ENCODE results near the gene HEATR3.
"Not testable (repeated sequence)": the region's sequence is repeated elsewhere in the genome, so short reads cannot be mapped to it uniquely, and the experiment has no call there.

Gene HEATR3

GRCh38 chr16:50121721-50122445 is 56.1 kb downstream of the HEATR3 start:
- no peak overlapping the region for H3K4me3 ChIP-seq (ENCODE audit: low read length)
- no peaks in the 10 kb centered on the region for H3K27me3 ChIP-seq (ENCODE audit: control insufficient read depth, insufficient read depth, low read length)
- H3K4me1 ChIP-seq (ENCODE audit: control insufficient read depth, insufficient read depth, low read length), result no peaks in the 10 kb centered on the region
- no peaks in the 10 kb centered on the region for H3K36me3 ChIP-seq (ENCODE audit: control insufficient read depth, insufficient read depth, low read length)
- H3K9me3 ChIP-seq (ENCODE audit: control insufficient read depth, low read length), result no peaks in the 10 kb centered on the region
- H3K9ac ChIP-seq (ENCODE audit: low read length), result no peak overlapping the region

- H3K4me1 ChIP-seq (ENCODE audit: control insufficient read depth, insufficient read depth, low read length), result no peaks in the 10 kb centered on the region
- no peak overlapping the region for H3K9ac ChIP-seq (ENCODE audit: low read length)
- H3K27me3 ChIP-seq (ENCODE audit: control insufficient read depth, insufficient read depth, low read length), result no peaks in the 10 kb centered on the region
- no peak overlapping the region for H3K4me3 ChIP-seq (ENCODE audit: low read length)
- H3K36me3 ChIP-seq (ENCODE audit: control insufficient read depth, insufficient read depth, low read length), result no peaks in the 10 kb centered on the region
- H3K9me3 ChIP-seq (ENCODE audit: control insufficient read depth, low read length), result no peaks in the 10 kb centered on the region
Measured at GRCh38 chr16:50123417-50123816, 57.6 kb downstream of the HEATR3 start.

- no peak overlapping the region for H3K9ac ChIP-seq (ENCODE audit: low read length)
- H3K9me3 ChIP-seq (ENCODE audit: control insufficient read depth, low read length), result no peaks in the 10 kb centered on the region
- no peaks in the 10 kb centered on the region for H3K4me1 ChIP-seq (ENCODE audit: control insufficient read depth, insufficient read depth, low read length)
- H3K27me3 ChIP-seq (ENCODE audit: control insufficient read depth, insufficient read depth, low read length), result no peaks in the 10 kb centered on the region
- no peak overlapping the region for H3K4me3 ChIP-seq (ENCODE audit: low read length)
- no peaks in the 10 kb centered on the region for H3K36me3 ChIP-seq (ENCODE audit: control insufficient read depth, insufficient read depth, low read length)
Measured at GRCh38 chr16:50124769-50125168, 59.0 kb downstream of the HEATR3 start.

GRCh38 chr16:50126183-50126582 is 60.4 kb downstream of the HEATR3 start:
- Histone ChIP-seq H3K9ac (ENCODE audit: low read length) (no peak overlapping the region), H3K27me3 (ENCODE audit: control insufficient read depth, insufficient read depth, low read length) (no peaks in the 10 kb centered on the region), H3K9me3 (ENCODE audit: control insufficient read depth, low read length) (no peaks in the 10 kb centered on the region)

GRCh38 chr16:50132571-50132970 is 66.8 kb downstream of the HEATR3 start:
- H3K4me3 ChIP-seq (ENCODE audit: low read length), result not testable (repeated sequence)
- peaks cover 18% of the 10 kb centered on the region for H3K4me1 ChIP-seq (ENCODE audit: control insufficient read depth, insufficient read depth, low read length)

More at GRCh38 chr16:50126183-50126582, 60.4 kb downstream of the HEATR3 start:
- Histone ChIP-seq H3K4me1 (ENCODE audit: control insufficient read depth, insufficient read depth, low read length) (no peaks in the 10 kb centered on the region), H3K36me3 (ENCODE audit: control insufficient read depth, insufficient read depth, low read length) (no peaks in the 10 kb centered on the region), H3K4me3 (ENCODE audit: low read length) (no peak overlapping the region)

GRCh38 chr16:50133214-50133613 is 67.4 kb downstream of the HEATR3 start:
- Histone ChIP-seq H3K4me3 (ENCODE audit: low read length) (no peak overlapping the region), H3K4me1 (ENCODE audit: control insufficient read depth, insufficient read depth, low read length) (peaks cover 20% of the 10 kb centered on the region), H3K9me3 (ENCODE audit: control insufficient read depth, low read length) (no peaks in the 10 kb centered on the region), H3K9ac (ENCODE audit: low read length) (no peak overlapping the region), H3K36me3 (ENCODE audit: control insufficient read depth, insufficient read depth, low read length) (no peaks in the 10 kb centered on the region), H3K27me3 (ENCODE audit: control insufficient read depth, insufficient read depth, low read length) (no peaks in the 10 kb centered on the region)

More at GRCh38 chr16:50132571-50132970, 66.8 kb downstream of the HEATR3 start:
- H3K9me3 ChIP-seq (ENCODE audit: control insufficient read depth, low read length); H3K27me3 ChIP-seq (ENCODE audit: control insufficient read depth, insufficient read depth, low read length); H3K36me3 ChIP-seq (ENCODE audit: control insufficient read depth, insufficient read depth, low read length); H3K9ac ChIP-seq (ENCODE audit: low read length): not testable (repeated sequence)

- H3K36me3 ChIP-seq (ENCODE audit: control insufficient read depth, insufficient read depth, low read length), result no peaks in the 10 kb centered on the region
- no peaks in the 10 kb centered on the region for H3K9me3 ChIP-seq (ENCODE audit: control insufficient read depth, low read length)
- peaks cover 20% of the 10 kb centered on the region for H3K4me1 ChIP-seq (ENCODE audit: control insufficient read depth, insufficient read depth, low read length)
- no peak overlapping the region for H3K4me3 ChIP-seq (ENCODE audit: low read length)
- no peaks in the 10 kb centered on the region for H3K27me3 ChIP-seq (ENCODE audit: control insufficient read depth, insufficient read depth, low read length)
- H3K9ac ChIP-seq (ENCODE audit: low read length), result no peak overlapping the region
Measured at GRCh38 chr16:50136399-50136798, 70.6 kb downstream of the HEATR3 start.

- Histone ChIP-seq H3K27me3 (ENCODE audit: control insufficient read depth, insufficient read depth, low read length) (no peaks in the 10 kb centered on the region), H3K4me3 (ENCODE audit: low read length) (no peak overlapping the region), H3K9ac (ENCODE audit: low read length) (no peak overlapping the region), H3K9me3 (ENCODE audit: control insufficient read depth, low read length) (no peaks in the 10 kb centered on the region), H3K4me1 (ENCODE audit: control insufficient read depth, insufficient read depth, low read length) (peaks cover 20% of the 10 kb centered on the region), H3K36me3 (ENCODE audit: control insufficient read depth, insufficient read depth, low read length) (no peaks in the 10 kb centered on the region)
Measured at GRCh38 chr16:50137268-50137667, 71.5 kb downstream of the HEATR3 start.

- no peak overlapping the region for H3K4me3 ChIP-seq (ENCODE audit: low read length)
- H3K9me3 ChIP-seq (ENCODE audit: control insufficient read depth, low read length), result no peaks in the 10 kb centered on the region
- H3K27me3 ChIP-seq (ENCODE audit: control insufficient read depth, insufficient read depth, low read length), result no peaks in the 10 kb centered on the region
- no peak overlapping the region for H3K9ac ChIP-seq (ENCODE audit: low read length)
- peaks cover 20% of the 10 kb centered on the region for H3K4me1 ChIP-seq (ENCODE audit: control insufficient read depth, insufficient read depth, low read length)
- H3K36me3 ChIP-seq (ENCODE audit: control insufficient read depth, insufficient read depth, low read length), result no peaks in the 10 kb centered on the region
Measured at GRCh38 chr16:50139580-50139979, 73.8 kb downstream of the HEATR3 start.

GRCh38 chr16:50144211-50144610 is 78.4 kb downstream of the HEATR3 start:
- Histone ChIP-seq H3K27me3 (ENCODE audit: control insufficient read depth, insufficient read depth, low read length) (no peaks in the 10 kb centered on the region), H3K4me1 (ENCODE audit: control insufficient read depth, insufficient read depth, low read length) (no peaks in the 10 kb centered on the region), H3K36me3 (ENCODE audit: control insufficient read depth, insufficient read depth, low read length) (no peaks in the 10 kb centered on the region), H3K4me3 (ENCODE audit: low read length) (no peak overlapping the region), H3K9ac (ENCODE audit: low read length) (no peak overlapping the region), H3K9me3 (ENCODE audit: control insufficient read depth, low read length) (no peaks in the 10 kb centered on the region)

- no peak overlapping the region for H3K4me3 ChIP-seq (ENCODE audit: low read length)
- H3K27me3 ChIP-seq (ENCODE audit: control insufficient read depth, insufficient read depth, low read length), result no peaks in the 10 kb centered on the region
- no peak overlapping the region for H3K9ac ChIP-seq (ENCODE audit: low read length)
- H3K36me3 ChIP-seq (ENCODE audit: control insufficient read depth, insufficient read depth, low read length), result no peaks in the 10 kb centered on the region
- no peaks in the 10 kb centered on the region for H3K9me3 ChIP-seq (ENCODE audit: control insufficient read depth, low read length)
- H3K4me1 ChIP-seq (ENCODE audit: control insufficient read depth, insufficient read depth, low read length), result no peaks in the 10 kb centered on the region
Measured at GRCh38 chr16:50146479-50147435, 81.0 kb downstream of the HEATR3 start.

GRCh38 chr16:50151322-50151721 is 85.6 kb downstream of the HEATR3 start:
- H3K4me1 ChIP-seq (ENCODE audit: control insufficient read depth, insufficient read depth, low read length), result peaks cover 12% of the 10 kb centered on the region
- H3K27me3 ChIP-seq (ENCODE audit: control insufficient read depth, insufficient read depth, low read length), result no peaks in the 10 kb centered on the region
- H3K4me3 ChIP-seq (ENCODE audit: low read length), result no peak overlapping the region
- no peaks in the 10 kb centered on the region for H3K36me3 ChIP-seq (ENCODE audit: control insufficient read depth, insufficient read depth, low read length)
- no peaks in the 10 kb centered on the region for H3K9me3 ChIP-seq (ENCODE audit: control insufficient read depth, low read length)
- H3K9ac ChIP-seq (ENCODE audit: low read length), result no peak overlapping the region
